HG02970 (cell line): Measurements from ENCODE around the gene USP10.
"Not testable (repeated sequence)": the region's sequence is repeated elsewhere in the genome, so short reads cannot be mapped to it uniquely, and the experiment has no call there.

Experiments
- ATAC-seq: cut with Tn5 transposase; IDR thresholded peaks from one replicate; pipeline ENCODE4 v1.9.1; 2021; ENCODE audit warnings: mild to moderate bottlenecking, moderate library complexity, moderate number of reproducible peaks; ENCODE audit not compliant: unreplicated experiment, low FRiP score

USP10 gene

DNA sequence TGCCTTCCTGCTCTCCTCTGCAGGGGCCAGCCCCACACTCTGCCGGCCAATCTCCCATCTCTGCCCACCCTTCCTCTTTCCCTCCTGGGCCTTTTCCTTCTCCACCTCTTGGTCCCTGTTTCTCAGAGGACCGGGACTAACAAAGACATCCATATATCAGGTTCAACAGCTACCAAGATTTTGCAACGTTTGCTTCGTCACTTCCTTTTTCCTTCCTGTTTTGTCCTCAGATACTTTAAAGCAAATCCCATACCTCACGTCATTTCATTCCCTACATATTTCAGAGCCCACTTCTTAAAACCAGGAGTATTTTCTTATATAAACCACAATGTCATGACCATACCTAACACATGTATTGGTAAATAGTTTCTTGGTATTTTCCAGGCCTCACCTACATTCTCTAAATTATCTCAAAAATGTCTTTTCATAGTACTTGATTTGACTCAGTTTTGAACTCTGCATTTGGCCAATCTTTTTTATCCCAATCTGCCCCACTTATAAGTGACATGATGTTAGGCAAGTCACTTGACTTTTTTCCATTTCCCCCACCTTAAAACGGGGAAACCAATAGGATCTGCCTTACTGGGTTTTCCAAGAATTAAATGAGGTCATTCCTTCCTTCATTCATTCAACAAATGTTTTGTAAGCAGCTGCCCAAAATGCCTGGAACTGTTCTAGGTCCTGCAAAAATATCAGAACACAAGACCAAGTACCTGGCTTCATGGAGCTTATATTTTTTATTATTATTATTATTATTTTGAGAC, 7.2 kb upstream of the USP10 start:
- no peak for ATAC-seq

DNA sequence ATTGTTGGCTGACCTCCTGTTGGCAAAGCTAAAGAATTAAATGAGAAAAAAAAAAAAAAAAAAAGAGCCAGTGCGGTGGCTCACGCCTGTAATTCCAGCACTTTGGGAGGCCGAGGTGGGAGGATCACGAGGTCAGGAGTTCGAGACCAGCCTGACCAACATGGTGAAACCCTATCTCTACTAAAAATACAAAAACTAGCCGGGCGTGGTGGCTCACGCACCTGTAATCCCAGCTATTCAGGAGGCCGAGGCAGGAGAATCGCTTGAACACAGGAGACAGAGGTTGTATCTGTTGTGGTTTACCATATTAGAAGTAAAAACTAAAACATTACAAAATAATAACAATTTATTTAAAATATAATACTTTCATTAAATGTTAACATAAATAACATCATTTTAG, 5.9 kb upstream of the USP10 start:
- ATAC-seq, result not testable (repeated sequence)

DNA sequence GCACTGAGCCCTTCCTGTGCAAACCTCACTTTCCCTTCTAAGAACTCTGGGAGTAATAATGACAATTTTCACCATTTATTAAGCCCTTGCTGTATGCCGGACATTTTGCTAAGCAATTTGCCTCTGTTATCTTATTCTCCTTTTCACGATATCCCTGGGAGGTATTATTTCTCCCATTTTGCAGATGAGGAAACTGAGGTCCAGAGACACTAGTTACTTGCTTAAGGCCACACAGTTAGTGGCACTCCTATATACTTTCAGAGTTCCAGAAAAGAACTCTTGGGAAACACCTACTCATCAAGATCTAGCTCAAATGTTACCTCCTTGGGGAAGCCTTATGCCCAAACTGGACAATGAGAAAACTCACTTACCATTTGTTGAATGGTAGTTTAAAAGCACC, 4.8 kb upstream of the USP10 start:
- ATAC-seq, result no peak

DNA sequence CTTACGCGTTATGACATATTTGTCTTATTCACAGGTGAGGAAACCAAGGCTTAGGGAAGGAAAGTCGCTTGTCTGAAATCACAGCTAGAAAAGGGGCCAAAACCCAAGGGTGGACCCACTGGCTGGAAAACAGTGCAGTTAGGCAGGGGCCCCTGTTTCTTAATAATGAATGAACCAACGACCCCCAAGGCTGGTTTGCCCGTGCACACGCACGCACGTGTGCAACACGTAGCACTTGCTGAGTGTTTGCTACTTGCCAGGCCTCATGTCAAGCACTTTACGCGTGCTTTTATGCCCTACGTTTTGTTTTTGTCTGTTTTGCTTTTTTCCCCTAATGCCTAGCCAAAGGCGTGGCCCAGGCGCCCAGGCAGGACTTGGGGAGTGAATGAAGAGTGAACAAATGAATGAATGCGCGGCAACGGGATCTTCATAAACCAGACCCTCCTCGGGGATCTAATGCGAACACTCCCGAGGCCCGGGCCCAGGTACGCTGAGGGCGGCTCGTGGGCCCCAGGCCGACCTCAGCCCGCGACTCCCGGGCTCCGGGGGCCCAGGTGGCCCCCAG, 571 bp upstream of the USP10 start:
- no peak for ATAC-seq

DNA sequence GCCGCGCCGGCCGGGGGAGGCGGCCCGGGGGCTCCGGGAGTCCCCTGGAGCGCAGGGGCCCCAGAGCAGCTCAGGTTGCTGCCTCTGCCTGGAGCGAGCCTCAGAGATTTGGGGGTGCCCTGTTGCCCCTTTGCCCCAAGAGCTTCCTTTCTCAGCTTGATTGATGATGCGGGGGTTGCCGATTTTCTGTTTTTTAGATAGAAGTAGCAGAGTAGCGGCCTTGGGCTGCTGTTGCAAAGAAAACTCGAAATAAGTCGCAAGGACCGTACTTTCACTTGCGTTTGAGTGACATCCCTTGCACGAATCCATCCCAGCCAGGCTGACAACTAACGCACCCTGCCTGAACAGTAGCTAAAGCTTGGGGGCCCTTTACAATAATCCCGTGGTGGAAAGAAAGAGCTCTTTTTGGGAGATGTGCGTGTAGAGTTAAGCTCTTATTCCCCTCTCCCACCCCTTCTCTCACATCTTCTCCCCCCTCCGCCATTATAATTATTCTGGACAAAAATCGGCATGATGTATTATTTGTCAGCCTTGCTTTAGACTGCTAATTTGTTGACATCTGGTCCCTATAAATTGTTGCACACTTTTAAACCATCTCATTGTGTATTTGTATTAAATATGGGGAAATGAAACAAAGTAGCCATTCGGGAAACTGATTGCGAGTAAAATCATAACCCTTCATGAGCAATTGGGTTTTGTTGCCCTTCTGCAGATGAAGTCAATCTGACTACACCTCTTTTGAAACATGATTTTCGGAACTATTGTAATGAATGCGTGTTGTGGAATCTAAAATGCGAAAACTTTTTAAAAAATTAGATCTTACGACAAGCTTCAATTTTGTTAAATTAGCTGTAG, 873 bp downstream of the USP10 start:
- peak; percentile 18 for ATAC-seq

DNA sequence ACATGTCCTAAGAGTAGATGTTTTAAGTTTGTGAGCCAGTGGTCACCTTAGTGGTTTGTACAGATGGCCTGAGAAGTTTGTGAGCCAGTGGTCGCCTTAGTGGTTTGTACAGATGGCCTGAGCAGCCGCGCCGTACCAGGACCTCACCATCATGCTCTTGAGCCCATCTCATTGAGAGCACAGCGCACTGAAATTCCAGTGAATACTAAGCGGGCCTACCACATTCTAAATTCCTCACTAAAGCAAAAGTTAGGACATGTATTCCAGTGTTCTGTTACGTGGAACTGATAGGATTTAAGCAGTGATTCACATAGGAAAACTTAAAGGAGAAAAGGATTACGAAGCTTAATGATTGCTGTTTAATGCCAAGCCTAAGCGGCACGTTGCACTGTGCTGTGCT, 3.9 kb downstream of the USP10 start:
- no peak for ATAC-seq

DNA sequence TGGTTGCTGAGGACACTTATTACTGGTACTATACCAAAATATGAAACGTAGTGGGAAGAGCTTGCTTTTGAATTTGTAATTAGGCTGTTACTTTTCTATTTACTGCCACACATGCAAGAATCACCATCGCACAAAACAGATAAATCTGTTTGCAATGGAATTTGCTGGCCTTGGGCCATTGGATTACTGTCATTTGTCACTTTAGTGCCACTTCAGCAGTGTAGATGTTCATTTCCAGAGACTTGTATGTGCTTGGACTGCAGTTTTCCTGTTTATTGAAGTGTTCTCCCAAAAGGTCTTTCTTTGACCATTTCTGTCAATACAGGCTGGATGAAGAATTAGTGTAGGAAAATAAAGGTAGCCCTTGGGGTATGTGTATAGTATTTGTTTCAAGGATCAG, 4.5 kb downstream of the USP10 start:
- ATAC-seq, result no peak

DNA sequence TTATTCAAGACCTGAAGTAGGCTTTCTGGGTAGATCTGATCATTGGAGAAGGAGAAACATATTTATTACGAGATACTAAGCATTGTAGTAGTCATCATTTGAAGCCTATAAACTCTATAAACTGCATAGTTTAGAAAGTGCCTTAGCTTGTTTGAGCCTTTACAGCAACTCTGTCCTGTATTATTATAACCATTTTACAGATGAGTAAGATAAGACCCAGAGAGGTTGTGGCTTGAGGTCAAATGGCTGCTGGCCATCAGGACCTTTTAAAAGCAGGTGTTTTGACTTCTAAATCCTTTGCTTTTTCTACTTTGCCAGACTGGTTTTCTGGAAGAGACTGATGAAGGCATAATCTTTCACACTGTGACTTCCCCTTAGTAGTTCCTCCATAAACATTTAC, 7.1 kb downstream of the USP10 start:
- no peak for ATAC-seq

DNA sequence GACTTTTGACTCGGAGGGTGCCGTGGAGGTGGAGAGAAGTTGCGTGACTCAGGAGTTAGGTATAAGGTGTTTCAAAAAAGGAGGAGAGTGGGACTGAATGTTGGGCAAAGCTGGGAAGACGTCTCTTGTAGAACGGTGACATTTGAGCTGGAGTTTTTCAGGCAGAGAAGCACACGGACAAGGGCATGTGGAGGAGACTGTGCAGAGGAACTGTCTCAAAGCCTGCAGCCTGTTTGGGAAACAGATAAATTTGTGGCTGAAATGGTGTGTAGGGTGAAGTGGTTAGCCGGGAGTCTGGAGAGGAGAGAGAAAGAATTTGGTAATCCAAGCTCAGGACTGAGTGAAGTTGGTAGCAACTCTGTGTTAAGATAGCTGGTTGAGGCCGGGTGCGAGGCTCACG, 9.8 kb downstream of the USP10 start:
- ATAC-seq, result no peak

DNA sequence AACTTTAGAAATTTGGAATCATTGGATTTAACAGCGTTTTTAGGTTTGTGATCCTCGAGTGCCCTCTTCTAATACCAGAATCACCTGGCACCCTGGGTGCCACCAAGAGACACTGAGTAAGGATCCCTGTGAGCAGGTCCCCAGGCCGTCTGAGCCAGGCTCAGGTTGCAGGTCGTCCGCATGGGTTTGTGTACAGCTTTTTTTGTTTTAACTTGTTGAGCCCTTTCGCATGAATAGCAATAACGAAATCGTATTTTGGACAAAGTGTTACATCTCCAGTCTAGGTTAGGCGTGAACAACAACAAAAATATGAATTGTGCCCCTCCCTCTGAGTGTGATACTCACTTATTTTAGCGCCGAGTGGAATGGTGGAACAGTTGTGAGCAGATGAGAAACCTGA, 10.9 kb downstream of the USP10 start:
- ATAC-seq, result no peak

DNA sequence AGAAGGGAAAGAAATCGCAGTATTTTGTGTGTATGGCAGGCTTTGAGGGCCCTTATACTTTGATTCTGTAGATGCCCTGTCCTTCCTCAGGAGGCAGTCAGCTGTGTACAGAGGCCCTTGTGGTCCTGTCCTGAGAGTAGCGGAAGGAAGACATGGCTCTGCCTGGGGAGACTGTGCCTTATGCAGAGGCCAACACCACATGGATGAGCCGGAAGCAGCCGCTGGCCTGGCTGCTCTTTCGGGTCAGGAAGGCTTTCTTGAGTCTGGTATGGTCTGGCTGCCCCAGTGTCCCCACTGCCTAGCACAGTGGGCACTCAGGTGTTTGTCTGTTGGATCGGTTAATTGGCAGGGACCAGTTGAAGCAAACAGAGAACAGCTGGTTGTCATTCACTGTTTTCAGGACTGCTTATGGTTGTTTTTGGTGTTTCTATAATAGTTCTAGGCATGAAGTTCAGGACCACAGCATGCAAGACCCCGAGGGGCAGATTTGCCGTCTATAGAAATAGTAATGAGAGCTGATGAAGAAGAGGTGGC, 12.4 kb downstream of the USP10 start:
- no peak for ATAC-seq

DNA sequence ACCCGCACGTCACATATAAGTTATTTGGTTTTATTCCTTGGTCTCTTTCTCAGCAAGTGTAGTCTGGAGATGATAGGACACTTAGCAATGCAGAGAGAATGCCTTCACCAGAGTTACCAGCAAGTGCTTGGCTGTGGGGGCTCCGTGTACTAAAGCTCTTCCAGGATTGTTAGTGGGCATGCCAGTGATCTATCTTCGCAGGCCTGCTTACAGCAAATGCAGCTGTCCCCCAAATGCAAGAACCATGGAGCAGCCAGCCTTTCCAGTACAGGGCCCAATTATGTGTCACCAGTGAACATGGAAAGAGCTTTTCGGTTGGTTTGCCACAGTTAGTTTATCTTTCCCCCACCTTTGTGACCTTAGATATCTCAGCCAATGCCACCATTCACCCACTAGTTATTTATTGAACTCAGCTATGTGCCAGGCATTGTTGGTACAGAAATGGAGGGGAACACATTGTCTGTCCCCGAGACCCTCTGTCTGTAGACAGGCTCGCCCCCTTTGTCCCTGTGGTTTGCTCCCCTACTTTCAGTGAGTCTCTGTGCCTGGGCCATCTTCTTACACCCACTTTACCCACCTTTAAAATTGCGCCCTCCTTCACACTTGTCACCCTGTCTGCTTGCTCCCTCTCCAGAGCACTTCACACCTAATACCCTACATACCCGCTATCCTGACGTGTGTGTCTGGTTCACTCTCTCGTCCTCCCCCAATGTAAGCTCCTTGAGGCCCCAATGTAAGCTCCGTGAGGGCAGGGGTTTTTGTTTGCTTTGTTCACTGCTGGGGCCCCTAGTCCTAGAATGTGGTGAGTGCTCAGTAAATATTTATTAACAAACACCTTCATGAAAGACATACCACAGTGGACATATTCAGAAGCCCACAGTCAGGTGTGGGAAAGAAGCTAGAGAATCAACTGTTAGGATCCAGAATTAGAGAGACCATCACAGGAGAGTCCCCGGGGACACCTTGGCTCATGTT, 13.3 kb downstream of the USP10 start:
- no peak for ATAC-seq

DNA sequence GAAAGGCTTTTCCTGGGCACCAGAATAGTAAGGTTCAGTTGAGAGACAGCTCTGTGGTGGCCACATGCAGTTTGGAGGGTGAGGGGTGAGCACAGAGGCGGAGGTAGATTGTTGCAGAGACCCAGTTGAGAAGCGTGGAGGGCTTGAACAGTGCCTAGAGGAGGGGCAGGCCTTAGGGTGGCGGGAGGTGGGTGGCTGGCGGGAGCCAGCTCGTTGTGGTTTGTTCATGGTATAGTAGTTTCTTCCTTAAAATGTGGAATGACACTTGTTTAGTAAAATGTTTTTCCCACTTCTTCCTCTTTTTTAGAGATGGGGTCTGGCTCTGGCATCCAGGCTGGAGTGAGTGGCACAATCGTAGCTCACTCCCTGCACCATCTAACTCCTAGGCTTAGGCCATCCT, 14.2 kb downstream of the USP10 start:
- no peak for ATAC-seq

DNA sequence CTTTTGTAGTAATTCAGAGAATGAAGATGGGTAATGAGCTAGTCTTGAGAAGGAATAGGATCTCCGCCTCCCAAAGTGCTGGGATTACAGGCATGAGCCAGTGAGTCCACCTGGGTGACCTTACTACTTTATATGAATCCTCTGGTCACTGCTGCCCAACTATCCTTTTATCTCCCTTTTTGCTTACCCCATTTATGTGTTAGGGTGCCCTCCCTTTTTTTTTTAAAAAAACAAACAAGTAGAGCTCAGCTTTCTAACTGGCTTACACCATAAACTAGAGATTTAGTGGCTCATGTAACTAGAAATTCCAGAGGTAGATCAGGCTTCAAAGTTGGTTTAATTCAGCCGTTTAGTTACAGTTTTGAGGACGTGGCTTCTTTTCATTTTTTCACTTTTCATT, 15.6 kb downstream of the USP10 start:
- no peak for ATAC-seq

DNA sequence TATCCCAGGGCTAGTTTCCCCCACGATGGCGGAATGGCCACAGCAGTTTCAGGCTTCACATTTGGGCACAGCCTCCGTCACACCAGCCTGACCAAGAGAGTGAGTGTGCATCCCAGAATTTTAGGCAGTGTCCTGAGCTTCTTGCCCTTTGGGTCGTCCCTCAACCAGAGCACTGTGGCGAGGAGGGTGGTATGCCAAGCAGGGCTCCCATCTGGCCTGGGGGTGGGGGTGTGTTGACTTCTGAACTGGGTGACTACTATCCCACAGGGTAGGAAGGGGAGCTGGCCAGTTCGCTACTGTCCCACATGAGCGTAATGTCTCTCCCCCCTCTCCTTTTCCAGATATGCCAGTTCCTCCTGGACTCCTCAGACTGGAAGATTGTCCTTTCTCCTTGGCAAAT, 16.1 kb downstream of the USP10 start:
- no peak for ATAC-seq

DNA sequence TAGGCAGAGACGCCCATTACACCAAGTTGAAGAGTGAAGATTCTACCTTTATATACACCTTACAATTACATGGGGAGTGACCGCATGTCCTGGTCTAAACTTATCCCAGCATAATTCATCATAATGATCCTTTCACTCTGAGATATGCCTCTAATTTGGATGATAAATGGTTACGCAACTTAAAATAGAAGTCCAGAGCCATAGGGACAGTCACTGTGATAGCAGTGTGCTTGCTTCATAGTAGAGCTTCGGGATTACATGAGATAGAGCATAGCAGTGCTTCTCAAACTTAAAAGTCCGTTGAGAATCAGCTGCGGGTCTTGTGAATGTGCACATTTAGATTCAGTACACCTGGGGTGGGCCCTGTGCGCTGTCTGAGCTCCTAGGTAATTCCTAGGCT, 16.9 kb downstream of the USP10 start:
- no peak for ATAC-seq

DNA sequence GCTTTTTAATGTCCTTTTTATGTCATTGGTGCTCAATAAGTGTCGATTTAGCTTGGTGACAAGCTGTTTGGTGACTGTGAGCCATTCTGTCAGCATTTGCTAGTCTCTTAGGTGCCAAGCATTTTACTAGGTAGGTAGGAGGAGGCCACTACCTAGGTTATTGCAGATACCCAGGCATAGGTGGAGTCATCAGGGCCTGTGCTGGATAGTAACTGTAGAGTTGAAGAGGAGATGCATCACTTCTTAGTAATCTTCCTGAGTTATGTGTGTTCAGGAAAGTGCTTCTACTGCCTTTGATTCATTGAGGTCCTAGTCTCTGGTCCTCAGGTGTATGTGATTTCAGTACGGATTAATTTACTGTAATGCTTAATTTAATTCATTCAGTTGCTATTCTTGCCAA, 17.7 kb downstream of the USP10 start:
- ATAC-seq, result no peak

DNA sequence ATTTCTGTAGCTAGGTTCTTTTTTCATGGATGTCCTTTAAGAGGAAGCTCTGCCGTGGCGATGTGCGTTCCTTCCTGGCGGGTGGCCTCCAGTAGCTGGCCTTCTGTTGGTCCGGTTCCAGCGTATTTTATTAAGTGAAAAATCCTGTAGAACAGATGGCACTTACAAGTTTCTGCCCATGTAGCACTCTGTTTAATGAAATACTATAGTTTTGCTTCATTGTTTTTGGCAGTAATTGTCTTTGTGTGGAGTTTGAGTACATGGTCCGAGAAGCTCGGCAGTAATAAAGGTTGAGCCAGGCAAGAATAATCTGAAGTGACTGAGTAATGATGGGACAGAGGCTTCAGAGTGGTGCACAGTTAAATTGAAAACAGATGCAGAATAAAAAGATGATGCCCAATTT, 20.4 kb downstream of the USP10 start:
- ATAC-seq, result no peak

DNA sequence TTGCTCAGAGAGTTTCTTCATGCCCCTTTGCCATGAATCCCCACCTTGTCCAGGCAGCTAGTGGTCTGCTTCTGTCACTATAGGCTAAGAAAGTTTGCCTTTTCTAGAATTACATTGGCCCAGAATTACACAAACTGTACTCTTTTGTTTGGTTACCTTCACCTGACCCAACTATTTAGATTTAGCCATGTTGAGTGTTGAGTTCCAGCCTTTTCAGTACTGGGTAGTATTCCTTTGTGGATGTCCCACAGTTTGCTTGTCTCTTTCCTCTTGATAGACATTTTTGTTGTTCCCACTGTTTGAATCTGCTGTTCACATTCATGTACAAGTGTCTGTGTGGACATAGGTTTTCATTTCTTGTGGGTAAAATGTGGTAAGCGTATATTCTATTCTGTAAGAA, 22.3 kb downstream of the USP10 start:
- no peak for ATAC-seq

DNA sequence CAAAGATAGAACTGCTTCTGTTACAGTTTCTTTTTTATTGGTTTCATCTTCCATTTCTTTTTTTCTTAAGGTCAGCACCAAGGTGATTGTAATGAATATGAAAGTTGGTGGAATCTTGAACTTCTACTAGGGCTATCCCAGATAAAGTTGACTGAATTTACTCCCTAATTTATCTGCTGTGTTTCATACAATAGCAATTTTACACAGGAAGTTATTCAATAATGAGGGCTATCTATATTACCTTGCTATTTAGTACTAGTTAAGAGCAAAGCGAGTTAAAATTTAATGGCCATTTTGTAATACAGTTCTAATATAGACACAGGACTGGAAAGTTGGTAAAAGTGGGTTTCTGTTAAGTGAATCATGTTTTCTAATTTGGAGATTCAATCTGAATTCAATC, 24.1 kb downstream of the USP10 start:
- no peak for ATAC-seq
